Measurements from ENCODE around the gene SEMA5B. TPM values are rescaled to one million over a fixed set of nuclear protein-coding genes. Genes with fewer than 3 reads are reported as not detected.

The SEMA5B gene
- total RNA-seq, 1 experiment from 2014 or later: not detected

DNA sequence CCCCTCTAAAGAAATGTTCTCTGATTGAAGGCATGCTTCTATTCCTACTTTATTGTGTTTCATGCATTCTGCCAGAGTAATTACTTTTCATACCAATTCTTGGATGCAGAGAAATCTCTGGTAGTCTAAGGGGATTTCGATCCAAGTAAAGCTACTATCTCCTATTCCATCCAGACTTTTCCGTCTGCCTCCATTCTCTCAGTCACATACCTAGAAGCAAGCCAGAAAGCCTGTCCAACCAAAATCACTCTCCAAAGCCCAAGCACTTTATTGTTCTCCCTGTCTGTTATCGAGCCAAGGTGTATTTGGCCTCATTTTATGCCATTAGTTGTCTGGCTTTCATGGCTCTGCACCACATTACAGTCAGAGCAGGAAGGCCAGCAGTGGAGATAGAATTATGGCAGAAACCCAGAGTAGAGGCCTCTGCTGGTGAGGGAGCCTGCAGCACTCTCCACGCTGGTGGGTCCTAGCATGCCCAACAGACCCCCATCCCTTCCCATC is 136.8 kb downstream of the SEMA5B start:
- ChIA-PET POLR2A (interaction anchor here (0.7 to 1.9 kb wide), 4 partner anchors 15 to 97 kb away, joined by 3 to 8 read pairs (median 4); partner anchors contain the start of gene HSPBAP1), CTCF (interaction anchor here (1.2 to 2.0 kb wide), 2 partner anchors 32 to 106 kb away, joined by 3 to 4 read pairs; no protein-coding TSS in a partner anchor)
- Mint-ChIP-seq H3K27ac (ENCODE audit: low read depth, unreplicated experiment) (no peak overlapping the region), H3K4me3 (ENCODE audit: unreplicated experiment) (no peak overlapping the region), H3K9me3 (ENCODE audit: unreplicated experiment) (no peaks in the 10 kb centered on the region), H3K4me1 (ENCODE audit: insufficient read depth, unreplicated experiment) (peaks cover 40% of the 10 kb centered on the region), H3K36me3 (ENCODE audit: insufficient read depth, unreplicated experiment) (peaks cover 8% of the 10 kb centered on the region), H3K27me3 (ENCODE audit: insufficient read depth, unreplicated experiment) (no peaks in the 10 kb centered on the region)
- TF ChIP-seq, protein P1, sequence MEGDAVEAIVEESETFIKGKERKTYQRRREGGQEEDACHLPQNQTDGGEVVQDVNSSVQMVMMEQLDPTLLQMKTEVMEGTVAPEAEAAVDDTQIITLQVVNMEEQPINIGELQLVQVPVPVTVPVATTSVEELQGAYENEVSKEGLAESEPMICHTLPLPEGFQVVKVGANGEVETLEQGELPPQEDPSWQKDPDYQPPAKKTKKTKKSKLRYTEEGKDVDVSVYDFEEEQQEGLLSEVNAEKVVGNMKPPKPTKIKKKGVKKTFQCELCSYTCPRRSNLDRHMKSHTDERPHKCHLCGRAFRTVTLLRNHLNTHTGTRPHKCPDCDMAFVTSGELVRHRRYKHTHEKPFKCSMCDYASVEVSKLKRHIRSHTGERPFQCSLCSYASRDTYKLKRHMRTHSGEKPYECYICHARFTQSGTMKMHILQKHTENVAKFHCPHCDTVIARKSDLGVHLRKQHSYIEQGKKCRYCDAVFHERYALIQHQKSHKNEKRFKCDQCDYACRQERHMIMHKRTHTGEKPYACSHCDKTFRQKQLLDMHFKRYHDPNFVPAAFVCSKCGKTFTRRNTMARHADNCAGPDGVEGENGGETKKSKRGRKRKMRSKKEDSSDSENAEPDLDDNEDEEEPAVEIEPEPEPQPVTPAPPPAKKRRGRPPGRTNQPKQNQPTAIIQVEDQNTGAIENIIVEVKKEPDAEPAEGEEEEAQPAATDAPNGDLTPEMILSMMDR (IDR thresholded peaks at IDR 0.05; ENCODE audit: unreplicated experiment): no peak
- DNase-seq (ENCODE audit: unreplicated experiment): no peak
- intact Hi-C loops (cut with micrococcal nuclease): loop anchor here (5.0 kb wide), 1 partner anchor 42 kb away; no protein-coding TSS in a partner anchor
- TSS peak; percentile 32 for BruUV-seq (replicated peaks)

DNA sequence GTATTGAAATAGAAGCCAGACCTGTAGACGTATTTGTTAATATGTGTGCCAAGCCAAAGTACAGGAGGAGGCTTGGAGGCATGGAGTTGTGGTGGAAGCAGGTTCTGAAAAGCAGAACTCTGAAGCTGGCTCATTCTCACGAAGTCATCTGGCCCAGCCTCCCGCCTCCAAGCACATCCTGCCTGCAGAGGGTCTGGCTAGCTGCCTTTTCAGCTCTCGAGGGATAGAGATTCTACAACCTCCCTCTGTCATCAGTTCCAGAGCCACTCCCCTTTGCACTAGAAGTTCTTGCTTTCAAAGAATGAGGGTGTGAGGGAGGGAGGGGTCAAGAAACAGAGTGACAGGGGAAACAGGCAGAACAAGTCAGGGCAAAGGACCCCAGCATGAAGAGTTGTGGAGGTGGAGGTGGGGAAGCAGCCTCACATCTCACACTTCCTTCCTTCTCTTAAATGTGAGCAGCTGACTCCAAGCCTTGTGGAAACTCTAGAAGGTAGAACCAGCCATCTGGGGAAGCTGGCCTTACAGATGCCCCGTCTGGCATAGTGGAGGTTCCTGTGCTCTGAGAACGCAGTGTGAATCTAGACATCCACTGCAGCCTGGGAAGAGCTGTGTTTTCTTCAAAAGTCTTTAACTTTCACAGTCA is 137.4 kb downstream of the SEMA5B start:
- Mint-ChIP-seq H3K4me1 (ENCODE audit: insufficient read depth, unreplicated experiment) (peaks cover 40% of the 10 kb centered on the region), H3K4me3 (ENCODE audit: unreplicated experiment) (no peak overlapping the region), H3K27ac (ENCODE audit: low read depth, unreplicated experiment) (no peak overlapping the region), H3K27me3 (ENCODE audit: insufficient read depth, unreplicated experiment) (no peaks in the 10 kb centered on the region), H3K9me3 (ENCODE audit: unreplicated experiment) (no peaks in the 10 kb centered on the region), H3K36me3 (ENCODE audit: insufficient read depth, unreplicated experiment) (peaks cover 8% of the 10 kb centered on the region)
- BruUV-seq (replicated peaks): no TSS peak
- peak; percentile 80 for DNase-seq (ENCODE audit: unreplicated experiment)
- intact Hi-C loops (cut with micrococcal nuclease): loop anchor here (5.0 kb wide), 1 partner anchor 42 kb away; no protein-coding TSS in a partner anchor
- POLR2A ChIA-PET: interaction anchor here (0.7 to 1.9 kb wide), 3 partner anchors 14 to 97 kb away, joined by 3 to 8 read pairs (median 4); partner anchors contain the start of gene HSPBAP1
- CTCF ChIA-PET: interaction anchor here (1.2 to 1.4 kb wide), 3 partner anchors 106 to 138 kb away, joined by 3 to 4 read pairs (median 4); no protein-coding TSS in a partner anchor
- TF ChIP-seq, protein P1 (IDR thresholded peaks at IDR 0.05; ENCODE audit: unreplicated experiment): no peak

GRCh38 chr3:122886946-122887345 is 140.6 kb downstream of the SEMA5B start:
- H3K9me3 Mint-ChIP-seq (ENCODE audit: unreplicated experiment): no peaks in the 10 kb centered on the region
- CTCF ChIA-PET: interaction anchor here (0.7 kb wide), 2 partner anchors 236 to 917 kb away, joined by 4 read pairs; no protein-coding TSS in a partner anchor
- BruUV-seq (replicated peaks): no TSS peak

GRCh38 chr3:122886251-122886650 is 141.3 kb downstream of the SEMA5B start:
- intact Hi-C loops (cut with micrococcal nuclease): no loop called here
- no peak overlapping the region for H3K27ac Mint-ChIP-seq (ENCODE audit: low read depth, unreplicated experiment)
- no peaks in the 10 kb centered on the region for H3K9me3 Mint-ChIP-seq (ENCODE audit: unreplicated experiment)
- ChIA-PET POLR2A (interaction anchor here (1.2 kb wide), 1 partner anchor 39 kb away, joined by 4 read pairs; no protein-coding TSS in a partner anchor), CTCF (interaction anchor here (0.7 to 0.9 kb wide), 3 partner anchors 57 to 918 kb away, joined by 3 to 4 read pairs (median 4); partner anchors contain the start of gene SEMA5B)
- peaks cover 17% of the 10 kb centered on the region for H3K4me1 Mint-ChIP-seq (ENCODE audit: insufficient read depth, unreplicated experiment)
- H3K4me3 Mint-ChIP-seq (ENCODE audit: unreplicated experiment): no peak overlapping the region
- TF ChIP-seq, protein P1 (IDR thresholded peaks at IDR 0.05; ENCODE audit: unreplicated experiment): no peak
- peaks cover 11% of the 10 kb centered on the region for H3K36me3 Mint-ChIP-seq (ENCODE audit: insufficient read depth, unreplicated experiment)
- DNase-seq (ENCODE audit: unreplicated experiment): no peak
- H3K27me3 Mint-ChIP-seq (ENCODE audit: insufficient read depth, unreplicated experiment): no peaks in the 10 kb centered on the region
- BruUV-seq (replicated peaks): no TSS peak

More at GRCh38 chr3:122886946-122887345, 140.6 kb downstream of the SEMA5B start:
- no peaks in the 10 kb centered on the region for H3K27me3 Mint-ChIP-seq (ENCODE audit: insufficient read depth, unreplicated experiment)
- intact Hi-C loops (cut with micrococcal nuclease): no loop called here
- TF ChIP-seq, protein P1 (IDR thresholded peaks at IDR 0.05; ENCODE audit: unreplicated experiment): no peak
- H3K27ac Mint-ChIP-seq (ENCODE audit: low read depth, unreplicated experiment): no peak overlapping the region
- DNase-seq (ENCODE audit: unreplicated experiment): no peak
- peaks cover 8% of the 10 kb centered on the region for H3K36me3 Mint-ChIP-seq (ENCODE audit: insufficient read depth, unreplicated experiment)
- peaks cover 17% of the 10 kb centered on the region for H3K4me1 Mint-ChIP-seq (ENCODE audit: insufficient read depth, unreplicated experiment)
- POLR2A ChIA-PET: interaction anchor here (0.6 kb wide), 1 partner anchor 31 kb away, joined by 3 read pairs; no protein-coding TSS in a partner anchor
- H3K4me3 Mint-ChIP-seq (ENCODE audit: unreplicated experiment): no peak overlapping the region

Data from MCF 10A (cell line).